HEK293 (cell line): ENCODE results near the gene MAPT.

Source experiments
- CTCF ChIA-PET: fragments of 350-600 bp; formaldehyde crosslinking; extraction: SDS; loops from one replicate; lab custom pipeline; 2021; ENCODE audit warnings: antibody characterized with exemption; lab: Yijun Ruan, JAX
- POLR2A ChIA-PET: fragments of 300-600 bp; formaldehyde crosslinking; extraction: SDS; loops from one replicate; lab custom pipeline; 2020; ENCODE audit warnings: antibody characterized with exemption, inconsistent platforms; lab: Yijun Ruan, JAX
- H3K27ac ChIP-seq: fragments of 200-500 bp; sonication (Bioruptor generic); 2 replicates; pipeline ENCODE4 v1.5.1; 2014; ENCODE audit warnings: low read depth, low read length, control low read depth, inconsistent platforms; ENCODE audit errors: extremely low read depth
- H3K36me3 ChIP-seq, 2 experiments: fragments of 200-500 bp in 1 of 2; sonication (Bioruptor generic) in 1 of 2; 1 replicate in 1 of 2; 2 replicates in 1 of 2; pipeline ENCODE4 v1.5.1; 2014 to 2017; ENCODE audit warnings: inconsistent platforms in 2 of 2, low read length in 2 of 2; ENCODE audit not compliant: control insufficient read depth in 2 of 2, insufficient read depth in 1 of 2
- H3K4me1 ChIP-seq: fragments of 200-500 bp; sonication (Bioruptor generic); 2 replicates; pipeline ENCODE4 v1.5.1; 2014; ENCODE audit warnings: mild to moderate bottlenecking, low read length, inconsistent platforms; ENCODE audit not compliant: control insufficient read depth, insufficient read depth
- H3K4me3 ChIP-seq: 2 replicates; pipeline ENCODE4 v1.5.1; 2011; ENCODE audit warnings: low read depth, mild to moderate bottlenecking, control low read depth, low read length, moderate library complexity
- H3K9me3 ChIP-seq: fragments of 200-500 bp; sonication (Bioruptor generic); 2 replicates; pipeline ENCODE4 v1.5.1; 2014; ENCODE audit warnings: low read depth, low read length, inconsistent platforms; ENCODE audit not compliant: control insufficient read depth, insufficient read depth
- KLF1 ChIP-seq: fragments of 450-650 bp; formaldehyde crosslinking; IDR thresholded peaks from 2 replicates; pipeline ENCODE4 v1.5.1; 2016; ENCODE audit warnings: missing biosample characterization, missing genetic modification characterization
- KLF8 ChIP-seq: fragments of 450-650 bp; formaldehyde crosslinking; IDR thresholded peaks from 2 replicates; pipeline ENCODE4 v1.5.1; 2016; ENCODE audit warnings: missing biosample characterization, missing genetic modification characterization
- MEIS1 ChIP-seq: sonication (generic); formaldehyde crosslinking; IDR thresholded peaks from 2 replicates; pipeline ENCODE4 v1.8.1; 2022; ENCODE audit warnings: missing genetic modification reagents, mild to moderate bottlenecking, borderline replicate concordance
- MYNN ChIP-seq: fragments of 450-650 bp; formaldehyde crosslinking; IDR thresholded peaks from 2 replicates; pipeline ENCODE4 v1.5.1; 2016; ENCODE audit warnings: missing biosample characterization, missing genetic modification characterization, borderline replicate concordance
- OVOL3 ChIP-seq: fragments of 450-650 bp; formaldehyde crosslinking; IDR thresholded peaks from 2 replicates; pipeline ENCODE4 v1.5.1; 2016; ENCODE audit warnings: missing biosample characterization, missing genetic modification characterization
- PRDM4 ChIP-seq: fragments of 450-650 bp; formaldehyde crosslinking; IDR thresholded peaks from 2 replicates; pipeline ENCODE4 v1.5.1; 2017; ENCODE audit warnings: missing biosample characterization, missing genetic modification characterization
- RBAK ChIP-seq: fragments of 450-650 bp; formaldehyde crosslinking; IDR thresholded peaks from 2 replicates; pipeline ENCODE4 v1.5.1; 2016; ENCODE audit warnings: missing biosample characterization, missing genetic modification characterization
- REST ChIP-seq: fragments of 450-650 bp; formaldehyde crosslinking; IDR thresholded peaks from 2 replicates; pipeline ENCODE4 v1.5.1; 2016; ENCODE audit warnings: missing biosample characterization, missing genetic modification characterization
- TRIM28 ChIP-seq: IDR thresholded peaks from 2 replicates; pipeline ENCODE4 v1.6.1; 2011; ENCODE audit warnings: low read length, control low read depth, borderline replicate concordance
- YY2 ChIP-seq: fragments of 450-650 bp; formaldehyde crosslinking; IDR thresholded peaks from 2 replicates; pipeline ENCODE4 v1.5.1; 2016; ENCODE audit warnings: missing biosample characterization, missing genetic modification characterization
- ZNF18 ChIP-seq: fragments of 450-650 bp; formaldehyde crosslinking; IDR thresholded peaks from 2 replicates; pipeline ENCODE4 v1.5.1; 2016; ENCODE audit warnings: missing biosample characterization, missing genetic modification characterization
- ZNF211 ChIP-seq: fragments of 450-650 bp; formaldehyde crosslinking; IDR thresholded peaks from 2 replicates; pipeline ENCODE4 v1.5.1; 2016; ENCODE audit warnings: low read depth, missing biosample characterization, missing genetic modification characterization
- ZNF239 ChIP-seq: fragments of 450-650 bp; formaldehyde crosslinking; IDR thresholded peaks from 2 replicates; pipeline ENCODE4 v1.5.1; 2016; ENCODE audit warnings: missing biosample characterization, missing genetic modification characterization
- ZNF473 ChIP-seq: fragments of 450-650 bp; formaldehyde crosslinking; IDR thresholded peaks from 2 replicates; pipeline ENCODE4 v1.5.1; 2017; ENCODE audit warnings: missing biosample characterization, missing genetic modification characterization
- ZNF514 ChIP-seq: fragments of 450-650 bp; formaldehyde crosslinking; IDR thresholded peaks from 2 replicates; pipeline ENCODE4 v1.5.1; 2016; ENCODE audit warnings: missing biosample characterization, missing genetic modification characterization
- ZNF548 ChIP-seq: fragments of 450-650 bp; formaldehyde crosslinking; IDR thresholded peaks from 2 replicates; pipeline ENCODE4 v1.5.1; 2016; ENCODE audit warnings: missing biosample characterization, missing genetic modification characterization
- ZNF549 ChIP-seq: fragments of 450-650 bp; IDR thresholded peaks from 2 replicates; pipeline ENCODE4 v1.5.1; 2018; ENCODE audit warnings: missing biosample characterization, missing genetic modification characterization, mild to moderate bottlenecking, inconsistent platforms, moderate library complexity
- ZNF639 ChIP-seq: fragments of 450-650 bp; formaldehyde crosslinking; IDR thresholded peaks from 2 replicates; pipeline ENCODE4 v1.5.1; 2016; ENCODE audit warnings: missing biosample characterization, missing genetic modification characterization
- ZNF654 ChIP-seq: fragments of 450-650 bp; formaldehyde crosslinking; IDR thresholded peaks from 2 replicates; pipeline ENCODE4 v1.5.1; 2016; ENCODE audit warnings: low read depth, missing biosample characterization, missing genetic modification characterization
- ZNF777 ChIP-seq: fragments of 450-650 bp; formaldehyde crosslinking; IDR thresholded peaks from 2 replicates; pipeline ENCODE4 v1.5.1; 2017; ENCODE audit warnings: missing biosample characterization, missing genetic modification characterization, borderline replicate concordance
- ZNF785 ChIP-seq: fragments of 450-650 bp; formaldehyde crosslinking; IDR thresholded peaks from 2 replicates; pipeline ENCODE4 v1.5.1; 2016; ENCODE audit warnings: missing biosample characterization, missing genetic modification characterization
- ZNF843 ChIP-seq: fragments of 450-650 bp; formaldehyde crosslinking; IDR thresholded peaks from 2 replicates; pipeline ENCODE4 v1.5.1; 2016; ENCODE audit warnings: missing biosample characterization, missing genetic modification characterization
- ZSCAN30 ChIP-seq: fragments of 450-650 bp; IDR thresholded peaks from 2 replicates; pipeline ENCODE4 v1.5.1; 2018; ENCODE audit warnings: missing biosample characterization, mild to moderate bottlenecking, missing genetic modification characterization, moderate library complexity
- ZSCAN4 ChIP-seq: fragments of 450-650 bp; formaldehyde crosslinking; IDR thresholded peaks from 2 replicates; pipeline ENCODE4 v1.5.1; 2017; ENCODE audit warnings: missing biosample characterization, missing genetic modification characterization

The MAPT gene

GRCh38 chr17:45993962-45994627 is 99.7 kb downstream of the MAPT start (continued):
- TF ChIP-seq ZNF785 (tag by site-specific recombination) (no peak), KLF8 (tag by site-specific recombination) (no peak), ZSCAN4 (tag by site-specific recombination) (no peak), YY2 (tag by site-specific recombination) (no peak)

- H3K9me3 ChIP-seq = no peaks in the 10 kb centered on the region
- H3K36me3 ChIP-seq = no peaks in the 10 kb centered on the region
- no peaks in the 10 kb centered on the region for H3K4me1 ChIP-seq
- CTCF ChIA-PET = interaction anchor here (1.3 kb wide), 1 partner anchor 355 kb away, joined by 3 read pairs; no protein-coding TSS in a partner anchor
- no peak overlapping the region for H3K27ac ChIP-seq
- POLR2A ChIA-PET = no interaction called here
- H3K4me3 ChIP-seq = no peak overlapping the region
- no peak for TF ChIP-seq PRDM4
- TF ChIP-seq ZNF654 (tag by site-specific recombination) = no peak
- TF ChIP-seq OVOL3 (tag by site-specific recombination) = no peak
- no peak for TF ChIP-seq RBAK (tag by site-specific recombination)
- TF ChIP-seq ZNF473 (tag by site-specific recombination) = no peak
- no peak for TF ChIP-seq KLF1 (tag by site-specific recombination)
- no peak for TF ChIP-seq ZNF514 (tag by site-specific recombination)
- no peak for TF ChIP-seq ZNF239 (tag by site-specific recombination)
- no peak for TF ChIP-seq MEIS1 (CRISPR knock-in tag)
- TF ChIP-seq ZNF18 (tag by site-specific recombination) = no peak
- no peak for TF ChIP-seq ZSCAN30 (tag by site-specific recombination)
- no peak for TF ChIP-seq ZNF548 (tag by site-specific recombination)
- TF ChIP-seq REST (tag by site-specific recombination) = no peak
- TF ChIP-seq ZNF843 (tag by site-specific recombination) = no peak
- no peak for TF ChIP-seq ZNF211 (tag by site-specific recombination)
- TF ChIP-seq TRIM28 = no peak
- TF ChIP-seq ZNF549 (tag by site-specific recombination) = no peak
- no peak for TF ChIP-seq ZNF777 (tag by site-specific recombination)
- no peak for TF ChIP-seq MYNN
- TF ChIP-seq ZNF639 (tag by site-specific recombination) = no peak
These were observed 100.6 kb downstream of the MAPT start for GRCh38 chr17:45994987-45995386.
